ENCODE data around the gene HUWE1. TPM values are rescaled to one million over a fixed set of nuclear protein-coding genes. Genes with fewer than 3 reads are reported as not detected.

HUWE1 gene
- total RNA-seq, 4 donors from 2014 or later, result 104 to 117 (median 112) TPM

- TF ChIP-seq CTCF (IDR thresholded peaks at IDR 0.05; ENCODE audit: low read depth), result no peak
Observed at GRCh38 chrX:53486285-53486684, 200.2 kb downstream of the HUWE1 start.

DNA sequence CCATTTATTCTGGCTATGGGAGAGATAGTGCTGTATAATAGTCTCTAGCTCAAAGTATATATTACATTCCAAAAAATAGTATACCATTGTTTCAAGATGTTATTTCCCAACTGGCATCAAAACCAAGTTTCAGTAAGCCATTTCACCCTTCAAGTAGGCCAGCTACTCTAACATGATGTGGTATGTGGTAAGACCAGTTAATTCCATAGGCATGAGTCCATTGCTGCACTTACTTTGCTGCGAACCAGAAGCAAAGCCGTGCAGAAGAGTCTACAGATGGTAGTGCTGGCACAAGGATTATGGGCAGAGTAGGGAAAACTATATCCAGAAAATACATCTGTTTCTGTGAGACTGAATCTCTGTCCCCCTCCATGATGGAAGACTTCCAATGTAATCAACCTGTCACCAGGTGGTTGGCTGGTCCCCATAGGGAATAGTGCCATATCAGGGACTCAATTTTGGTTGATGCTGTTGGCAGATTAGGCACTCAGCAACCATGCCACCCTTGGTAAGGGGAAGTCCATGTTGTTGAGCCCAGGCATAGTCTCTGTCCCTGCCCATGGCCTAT, 202.6 kb downstream of the HUWE1 start:
- TF ChIP-seq CTCF (IDR thresholded peaks at IDR 0.05; ENCODE audit: low read depth), result no peak

- TF ChIP-seq CTCF (IDR thresholded peaks at IDR 0.05; ENCODE audit: low read depth), result no peak
Observed at GRCh38 chrX:53483416-53483815, 203.1 kb downstream of the HUWE1 start.

Small RNA genes lying within 50 kb of the gene (small RNA-seq; reads per million reads assigned to genes)
- gene MIR98, result 233 reads per million, percentile 98 among the genes with 10 or more reads in this experiment
- 195 reads per million, percentile 98 among the genes with 10 or more reads in this experiment for gene MIRLET7F2
